Measurements from ENCODE around the gene ROR1. TPM values are rescaled to one million over a fixed set of nuclear protein-coding genes. Genes with fewer than 3 reads are reported as not detected.

Gene ROR1
- total RNA-seq, 1 donor: 52.5 TPM

- Histone ChIP-seq H3K4me1 (ENCODE audit: insufficient read depth, low read length) (peaks cover 15% of the 10 kb centered on the region), H3K36me3 (ENCODE audit: insufficient read depth, low read length) (no peaks in the 10 kb centered on the region), H3K4me3 (ENCODE audit: insufficient read depth, low read length) (no peak overlapping the region), H3K27me3 (ENCODE audit: insufficient read depth, low read length) (no peaks in the 10 kb centered on the region), H3K4me2 (ENCODE audit: insufficient read depth, low read length) (no peak overlapping the region), H2AFZ (ENCODE audit: low read length) (no peak overlapping the region), H3K27ac (ENCODE audit: low read depth, low read length) (no peak overlapping the region), H3K79me2 (ENCODE audit: insufficient read depth, low read length) (peaks cover 58% of the 10 kb centered on the region), H3K9me3 (ENCODE audit: low read depth, low read length) (no peaks in the 10 kb centered on the region), H4K20me1 (ENCODE audit: insufficient read depth, low read length) (peaks cover 14% of the 10 kb centered on the region)
- no peak for TF ChIP-seq CTCF (IDR thresholded peaks at IDR 0.05; ENCODE audit: extremely low read depth, low read depth, low read length)
- DNase-seq (ENCODE audit: insufficient read length, low spot score, missing footprints): no peak
Observed at GRCh38 chr1:63907051-63907450, 133.2 kb downstream of the ROR1 start.

- peaks cover 9% of the 10 kb centered on the region for H3K4me1 ChIP-seq (ENCODE audit: insufficient read depth, low read length)
Observed at GRCh38 chr1:63908016-63908415, 134.2 kb downstream of the ROR1 start.

GRCh38 chr1:63909526-63909925 lies 135.7 kb downstream of the ROR1 start:
- Histone ChIP-seq H3K9me3 (ENCODE audit: low read depth, low read length) (no peaks in the 10 kb centered on the region), H2AFZ (ENCODE audit: low read length) (no peak overlapping the region), H3K27ac (ENCODE audit: low read depth, low read length) (no peak overlapping the region), H3K79me2 (ENCODE audit: insufficient read depth, low read length) (peaks cover 72% of the 10 kb centered on the region), H3K4me2 (ENCODE audit: insufficient read depth, low read length) (no peak overlapping the region), H3K27me3 (ENCODE audit: insufficient read depth, low read length) (no peaks in the 10 kb centered on the region), H3K36me3 (ENCODE audit: insufficient read depth, low read length) (no peaks in the 10 kb centered on the region), H3K4me1 (ENCODE audit: insufficient read depth, low read length) (peaks cover 10% of the 10 kb centered on the region), H4K20me1 (ENCODE audit: insufficient read depth, low read length) (peaks cover 14% of the 10 kb centered on the region), H3K4me3 (ENCODE audit: insufficient read depth, low read length) (no peak overlapping the region)
- no peak for DNase-seq (ENCODE audit: insufficient read length, low spot score, missing footprints)
- TF ChIP-seq CTCF (IDR thresholded peaks at IDR 0.05; ENCODE audit: extremely low read depth, low read depth, low read length): no peak

More at GRCh38 chr1:63908016-63908415, 134.2 kb downstream of the ROR1 start:
- H3K9me3 ChIP-seq (ENCODE audit: low read depth, low read length): no peaks in the 10 kb centered on the region
- no peak overlapping the region for H3K27ac ChIP-seq (ENCODE audit: low read depth, low read length)
- peaks cover 67% of the 10 kb centered on the region for H3K79me2 ChIP-seq (ENCODE audit: insufficient read depth, low read length)
- H3K36me3 ChIP-seq (ENCODE audit: insufficient read depth, low read length): no peaks in the 10 kb centered on the region
- H4K20me1 ChIP-seq (ENCODE audit: insufficient read depth, low read length): peaks cover 14% of the 10 kb centered on the region
- no peak for TF ChIP-seq CTCF (IDR thresholded peaks at IDR 0.05; ENCODE audit: extremely low read depth, low read depth, low read length)
- H3K4me3 ChIP-seq (ENCODE audit: insufficient read depth, low read length): no peak overlapping the region
- no peaks in the 10 kb centered on the region for H3K27me3 ChIP-seq (ENCODE audit: insufficient read depth, low read length)
- no peak for DNase-seq (ENCODE audit: insufficient read length, low spot score, missing footprints)
- H3K4me2 ChIP-seq (ENCODE audit: insufficient read depth, low read length): no peak overlapping the region
- no peak overlapping the region for H2AFZ ChIP-seq (ENCODE audit: low read length)

- Histone ChIP-seq H3K4me3 (ENCODE audit: insufficient read depth, low read length) (no peak overlapping the region), H2AFZ (ENCODE audit: low read length) (no peak overlapping the region), H3K36me3 (ENCODE audit: insufficient read depth, low read length) (no peaks in the 10 kb centered on the region), H4K20me1 (ENCODE audit: insufficient read depth, low read length) (peaks cover 14% of the 10 kb centered on the region), H3K9me3 (ENCODE audit: low read depth, low read length) (no peaks in the 10 kb centered on the region), H3K27ac (ENCODE audit: low read depth, low read length) (no peak overlapping the region), H3K79me2 (ENCODE audit: insufficient read depth, low read length) (peaks cover 72% of the 10 kb centered on the region), H3K4me1 (ENCODE audit: insufficient read depth, low read length) (peaks cover 10% of the 10 kb centered on the region), H3K27me3 (ENCODE audit: insufficient read depth, low read length) (no peaks in the 10 kb centered on the region), H3K4me2 (ENCODE audit: insufficient read depth, low read length) (no peak overlapping the region)
- no peak for TF ChIP-seq CTCF (IDR thresholded peaks at IDR 0.05; ENCODE audit: extremely low read depth, low read depth, low read length)
- DNase-seq (ENCODE audit: insufficient read length, low spot score, missing footprints): no peak
Observed at GRCh38 chr1:63911049-63911448, 137.2 kb downstream of the ROR1 start.

All from osteoblast (primary cell).